Measurements from ENCODE around the gene ATP5ME. TPM values are rescaled to one million over a fixed set of nuclear protein-coding genes. Genes with fewer than 3 reads are reported as not detected.

ATP5ME gene
- total RNA-seq, 1 donor: 72.5 TPM

DNA sequence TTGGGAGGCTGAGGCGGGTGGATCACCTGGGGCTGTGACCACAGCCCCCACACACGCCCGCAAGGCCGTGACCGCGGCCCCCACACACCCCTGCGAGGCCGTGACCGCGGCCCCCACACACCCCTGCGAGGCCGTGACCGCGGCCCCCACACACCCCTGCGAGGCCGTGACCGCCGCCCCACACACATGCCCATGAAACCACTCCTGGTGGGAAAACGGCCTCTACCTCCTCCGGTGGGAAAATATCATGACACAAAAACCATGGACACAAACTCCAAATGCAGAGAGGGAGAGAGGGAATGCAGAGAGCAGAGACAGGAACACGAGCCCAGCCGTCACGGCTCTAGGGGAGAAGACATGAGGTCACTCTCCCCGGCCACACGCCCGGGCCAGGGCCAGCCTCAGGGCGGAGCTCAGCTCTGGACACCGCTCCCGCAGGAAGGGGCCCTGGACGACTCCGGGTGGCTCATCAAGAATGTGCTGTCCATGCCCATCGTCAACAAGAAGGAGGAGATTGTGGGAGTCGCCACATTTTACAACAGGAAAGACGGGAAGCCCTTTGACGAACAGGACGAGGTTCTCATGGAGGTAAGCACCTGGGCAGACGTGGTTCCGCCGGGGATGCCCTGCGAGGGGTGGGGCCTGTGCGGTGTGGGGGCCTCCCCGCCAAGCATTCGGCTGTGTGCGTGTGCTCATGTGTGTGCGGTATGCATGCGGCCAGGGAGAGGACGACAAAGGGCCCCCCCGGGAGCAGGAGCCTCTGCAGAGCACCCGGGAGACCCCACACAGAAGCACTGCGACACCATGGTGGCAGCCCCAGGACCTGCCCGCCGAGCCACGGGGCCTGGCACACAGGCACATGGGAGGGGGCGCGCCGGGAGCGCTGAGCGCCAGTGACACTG lies 17.4 kb downstream of the ATP5ME start:
- TF ChIP-seq, protein P1, sequence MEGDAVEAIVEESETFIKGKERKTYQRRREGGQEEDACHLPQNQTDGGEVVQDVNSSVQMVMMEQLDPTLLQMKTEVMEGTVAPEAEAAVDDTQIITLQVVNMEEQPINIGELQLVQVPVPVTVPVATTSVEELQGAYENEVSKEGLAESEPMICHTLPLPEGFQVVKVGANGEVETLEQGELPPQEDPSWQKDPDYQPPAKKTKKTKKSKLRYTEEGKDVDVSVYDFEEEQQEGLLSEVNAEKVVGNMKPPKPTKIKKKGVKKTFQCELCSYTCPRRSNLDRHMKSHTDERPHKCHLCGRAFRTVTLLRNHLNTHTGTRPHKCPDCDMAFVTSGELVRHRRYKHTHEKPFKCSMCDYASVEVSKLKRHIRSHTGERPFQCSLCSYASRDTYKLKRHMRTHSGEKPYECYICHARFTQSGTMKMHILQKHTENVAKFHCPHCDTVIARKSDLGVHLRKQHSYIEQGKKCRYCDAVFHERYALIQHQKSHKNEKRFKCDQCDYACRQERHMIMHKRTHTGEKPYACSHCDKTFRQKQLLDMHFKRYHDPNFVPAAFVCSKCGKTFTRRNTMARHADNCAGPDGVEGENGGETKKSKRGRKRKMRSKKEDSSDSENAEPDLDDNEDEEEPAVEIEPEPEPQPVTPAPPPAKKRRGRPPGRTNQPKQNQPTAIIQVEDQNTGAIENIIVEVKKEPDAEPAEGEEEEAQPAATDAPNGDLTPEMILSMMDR (IDR thresholded peaks at IDR 0.05; ENCODE audit: insufficient read depth, low read depth, low read length): no peak
- DNase-seq (ENCODE audit: low read depth): no peak

DNA sequence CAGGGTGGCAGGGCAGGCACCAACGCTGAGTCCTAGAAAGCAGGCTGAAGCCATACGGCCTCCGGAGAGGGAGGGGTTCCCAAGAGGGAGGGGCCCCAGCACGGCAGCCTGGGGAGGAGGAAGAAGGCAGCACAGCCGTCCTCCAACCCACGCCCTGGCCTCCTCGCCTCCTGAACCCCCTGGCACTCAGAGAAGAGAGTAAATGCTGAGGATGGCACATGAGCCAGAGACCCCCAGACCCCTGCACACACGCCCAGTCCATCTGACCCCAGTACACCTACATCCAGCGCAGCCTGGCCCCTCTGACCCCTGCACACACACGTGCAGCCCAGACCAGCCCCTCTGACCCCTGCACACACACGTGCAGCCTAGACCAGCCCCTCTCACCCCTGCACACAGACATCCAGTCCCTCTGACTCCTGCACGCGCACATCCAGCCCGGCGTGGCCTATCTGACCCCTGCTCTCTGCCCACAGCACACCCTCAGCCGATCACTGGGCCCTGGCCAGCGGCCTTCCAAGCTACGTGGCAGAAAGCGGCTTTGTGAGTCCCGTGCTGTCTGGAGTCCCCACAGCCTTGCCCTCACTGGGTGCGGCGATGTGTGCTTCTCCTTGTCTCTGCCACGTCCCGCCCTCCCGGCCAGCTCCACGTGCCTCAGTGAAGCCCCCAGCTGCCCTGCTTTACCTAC lies 18.5 kb downstream of the ATP5ME start:
- TF ChIP-seq, protein P1 (IDR thresholded peaks at IDR 0.05; ENCODE audit: insufficient read depth, low read depth, low read length): no peak
- DNase-seq (ENCODE audit: low read depth): no peak
- H3K4me3 ChIP-seq (ENCODE audit: low read depth, low read length): no peak overlapping the region

More for the DNA sequence above, 17.4 kb downstream of the ATP5ME start:
- H3K4me3 ChIP-seq (ENCODE audit: low read depth, low read length): no peak overlapping the region

DNA sequence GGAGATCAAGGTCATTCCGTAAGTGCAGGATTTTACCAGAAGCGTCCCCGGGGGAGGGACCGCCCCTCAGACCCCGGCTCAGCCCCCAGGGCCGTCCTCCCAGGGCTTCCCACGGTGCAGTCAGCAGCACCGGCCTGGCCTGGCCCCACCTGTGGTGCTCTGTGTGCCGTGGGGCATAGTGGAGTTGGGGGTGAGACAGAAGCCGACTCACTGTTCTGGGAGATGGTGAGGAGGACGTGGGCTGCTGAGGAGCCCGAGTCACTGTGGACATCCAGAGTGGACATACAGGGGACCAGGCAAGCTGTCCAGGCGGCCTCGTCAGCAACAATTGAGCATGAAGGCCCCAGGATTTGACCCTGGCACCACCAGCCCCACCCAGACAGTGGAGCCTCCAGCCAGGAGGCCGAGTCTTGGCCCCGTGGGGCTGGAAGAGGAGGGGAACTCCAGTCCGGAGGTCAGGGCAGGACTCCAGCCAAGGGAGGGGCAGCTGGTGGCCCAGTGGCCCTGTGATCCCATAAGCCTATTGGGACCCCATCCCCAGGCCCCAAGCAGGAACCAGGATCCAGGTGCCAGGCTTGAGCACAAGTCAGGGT lies 19.1 kb downstream of the ATP5ME start:
- no peak for DNase-seq (ENCODE audit: low read depth)
- H3K4me3 ChIP-seq (ENCODE audit: low read depth, low read length): no peak overlapping the region
- TF ChIP-seq, protein P1 (IDR thresholded peaks at IDR 0.05; ENCODE audit: insufficient read depth, low read depth, low read length): no peak

DNA sequence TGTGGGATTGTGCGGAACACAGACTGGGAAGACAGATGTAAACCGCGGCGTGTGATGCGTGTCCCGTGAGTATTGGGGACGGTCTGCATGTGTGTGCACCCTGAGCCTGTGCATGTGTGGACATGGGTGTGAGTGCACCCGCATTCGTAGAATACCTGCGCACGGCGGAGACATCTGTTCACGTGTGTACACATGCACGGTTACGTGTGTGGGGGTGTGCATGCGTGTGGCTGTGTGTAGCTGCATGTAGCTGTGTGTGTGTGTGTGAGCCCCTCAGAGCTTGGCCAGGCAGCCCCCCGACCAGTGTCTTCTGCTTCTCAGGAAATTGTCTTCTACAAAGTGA lies 19.6 kb downstream of the ATP5ME start:
- no peak for DNase-seq (ENCODE audit: low read depth)
- no peak overlapping the region for H3K4me3 ChIP-seq (ENCODE audit: low read depth, low read length)
- TF ChIP-seq, protein P1 (IDR thresholded peaks at IDR 0.05; ENCODE audit: insufficient read depth, low read depth, low read length): no peak

DNA sequence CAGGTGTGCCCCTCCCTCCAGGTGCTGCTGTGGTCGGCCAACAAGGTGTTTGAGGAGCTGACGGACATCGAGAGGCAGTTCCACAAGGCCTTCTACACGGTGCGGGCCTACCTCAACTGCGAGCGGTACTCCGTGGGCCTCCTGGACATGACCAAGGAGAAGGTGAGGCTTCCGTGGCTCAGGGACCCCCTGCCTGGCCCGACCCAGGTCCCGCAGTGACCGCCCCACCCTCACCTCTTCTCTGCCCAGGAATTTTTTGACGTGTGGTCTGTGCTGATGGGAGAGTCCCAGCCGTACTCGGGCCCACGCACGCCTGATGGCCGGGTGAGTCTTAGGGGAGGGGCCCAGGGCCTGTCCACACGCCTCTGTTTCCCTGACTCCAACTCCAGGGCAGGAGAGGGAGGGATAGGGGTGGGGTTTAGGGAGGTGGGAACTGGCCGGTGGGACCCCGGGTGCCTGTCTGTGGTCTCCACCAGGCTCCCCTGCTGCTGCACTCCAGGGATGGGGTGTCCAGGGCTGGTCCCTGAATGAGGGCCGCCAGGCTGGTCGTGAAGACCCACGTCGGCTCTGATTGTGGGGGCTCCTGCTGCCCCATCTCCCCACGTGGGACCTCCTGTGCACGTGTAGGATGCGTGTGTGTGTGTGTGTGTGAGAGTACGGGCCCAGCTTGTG lies 20.1 kb downstream of the ATP5ME start:
- DNase-seq (ENCODE audit: low read depth): no peak
- no peak overlapping the region for H3K4me3 ChIP-seq (ENCODE audit: low read depth, low read length)
- TF ChIP-seq, protein P1 (IDR thresholded peaks at IDR 0.05; ENCODE audit: insufficient read depth, low read depth, low read length): no peak

DNA sequence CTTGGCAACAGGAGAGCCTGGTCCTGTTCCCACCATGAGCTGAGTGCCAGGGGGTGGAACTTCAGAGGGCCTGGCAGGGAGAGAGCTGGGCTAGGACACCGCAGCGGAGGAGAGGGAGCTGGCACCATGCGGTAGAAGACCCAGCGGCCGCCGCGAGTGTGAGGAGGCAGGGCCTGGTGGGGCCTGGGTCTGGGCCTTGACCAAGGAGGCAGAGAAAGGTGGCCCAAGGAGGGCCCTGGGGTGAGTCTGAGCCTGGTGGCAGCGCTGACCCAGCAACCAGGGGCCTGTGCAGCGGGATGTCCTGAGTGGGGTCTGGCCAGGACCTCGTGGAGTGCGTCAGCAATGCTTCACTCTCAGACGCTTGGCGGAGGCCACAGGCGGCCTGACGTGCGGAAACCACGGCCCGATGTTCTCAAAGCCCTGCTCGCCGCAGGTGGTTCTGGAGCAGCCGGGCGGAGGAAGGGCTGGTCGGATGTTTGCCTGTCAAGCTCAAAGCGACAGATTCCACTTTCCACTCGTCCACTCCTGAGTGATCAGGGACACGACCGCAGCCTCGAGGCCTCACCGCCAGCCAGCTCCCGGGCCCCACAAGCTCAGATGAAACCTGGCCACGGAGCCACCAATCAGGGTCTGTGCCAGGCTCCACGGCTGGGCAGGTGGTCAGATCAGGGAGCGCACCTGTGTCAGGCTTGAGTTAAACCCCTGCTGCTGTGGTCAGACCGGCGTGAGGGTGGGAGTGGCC lies 20.8 kb downstream of the ATP5ME start:
- TF ChIP-seq, protein P1 (IDR thresholded peaks at IDR 0.05; ENCODE audit: insufficient read depth, low read depth, low read length): no peak
- DNase-seq (ENCODE audit: low read depth): no peak
- no peak overlapping the region for H3K4me3 ChIP-seq (ENCODE audit: low read depth, low read length)

Measured in fibroblast of villous mesenchyme (primary cell).